A673 (cell line): ENCODE data around the gene ATP5F1E. TPM values are rescaled to one million over a fixed set of nuclear protein-coding genes. Genes with fewer than 3 reads are reported as not detected.

Source experiments
- BruUV-seq: library from RNA; stranded (reverse); fragments of 400-500 nt; replicated peaks from 2 replicates; lab custom pipeline; 2021; lab: Mats Ljungman, UMichigan
- CTCF ChIA-PET: fragments of 300-600 bp; sonication (Branson Sonifier 250); formaldehyde crosslinking; loops from one replicate; lab custom pipeline; 2022; ENCODE audit warnings: antibody characterized with exemption; lab: Charles Lee
- POLR2A ChIA-PET: fragments of 300-600 bp; sonication (Branson Sonifier 250); formaldehyde crosslinking; loops from one replicate; lab custom pipeline; 2022; ENCODE audit warnings: antibody characterized with exemption; ENCODE audit not compliant: low non-redundant PET; lab: Charles Lee
- DNase-seq: peaks from one replicate; pipeline ENCODE4 v3.0.0-alpha.2; 2015; ENCODE audit warnings: low spot score
- H3K27ac ChIP-seq: fragments of 200-600 bp; sonication (generic); 2 replicates; pipeline ENCODE4 v1.5.1; 2016; ENCODE audit warnings: mixed run types, low read depth, mild to moderate bottlenecking, mixed read lengths, antibody characterized with exemption, low read length; ENCODE audit not compliant: poor library complexity, severe bottlenecking
- H3K27me3 ChIP-seq: fragments of 200-600 bp; sonication (generic); replicated peaks from 2 replicates; pipeline ENCODE4 v1.6.1; 2017; ENCODE audit warnings: mixed run types, low read depth, mild to moderate bottlenecking, mixed read lengths, antibody characterized with exemption, low read length; ENCODE audit not compliant: insufficient read depth, poor library complexity
- H3K36me3 ChIP-seq: fragments of 200-600 bp; sonication (generic); 2 replicates; pipeline ENCODE4 v1.6.1; 2016; ENCODE audit warnings: mixed run types, mild to moderate bottlenecking, mixed read lengths, antibody characterized with exemption, low read length; ENCODE audit not compliant: insufficient read depth, poor library complexity, severe bottlenecking
- H3K4me1 ChIP-seq: fragments of 200-600 bp; sonication (generic); 2 replicates; pipeline ENCODE4 v1.6.1; 2017; ENCODE audit warnings: mixed run types, mild to moderate bottlenecking, mixed read lengths, antibody characterized with exemption, low read length; ENCODE audit not compliant: insufficient read depth, poor library complexity, severe bottlenecking
- H3K4me3 ChIP-seq: fragments of 200-600 bp; sonication (generic); 2 replicates; pipeline ENCODE4 v1.5.1; 2016; ENCODE audit warnings: low read depth, mixed run types, mild to moderate bottlenecking, mixed read lengths, low read length; ENCODE audit not compliant: poor library complexity, severe bottlenecking
- H3K9me3 ChIP-seq: fragments of 200-600 bp; sonication (generic); 2 replicates; pipeline ENCODE4 v1.6.1; 2016; ENCODE audit warnings: mixed run types, low read depth, mild to moderate bottlenecking, mixed read lengths, antibody characterized with exemption, low read length; ENCODE audit not compliant: poor library complexity, severe bottlenecking
- CTCF ChIP-seq: fragments of 300-800, 200-600 bp; sonication (generic); conservative IDR thresholded peaks from 2 replicates; pipeline ENCODE4 v1.5.1; 2017; ENCODE audit warnings: low read depth, mild to moderate bottlenecking, antibody characterized with exemption, low read length, moderate library complexity, mixed read lengths
- EZH2 ChIP-seq: fragments of 200-600 bp; sonication (generic); IDR thresholded peaks from 2 replicates; pipeline ENCODE4 v1.6.1; 2017; ENCODE audit warnings: borderline replicate concordance, low read depth, mild to moderate bottlenecking, mixed read lengths, antibody characterized with exemption, low read length; ENCODE audit not compliant: poor library complexity, severe bottlenecking
- intact Hi-C: fragments of 100-400 bp; cut with micrococcal nuclease; formaldehyde crosslinking; loops from one replicate; pipeline ENCODE4 v1.10.0; 2022; ENCODE audit not compliant: unreplicated experiment
- total RNA-seq: library from RNA; stranded (reverse); gene quantifications from 2 replicates; pipeline ENCODE4 v1.2.3, GENCODE V29; 2021

ATP5F1E gene
- total RNA-seq, 1 experiment from 2014 or later, result 76.8 TPM

DNA sequence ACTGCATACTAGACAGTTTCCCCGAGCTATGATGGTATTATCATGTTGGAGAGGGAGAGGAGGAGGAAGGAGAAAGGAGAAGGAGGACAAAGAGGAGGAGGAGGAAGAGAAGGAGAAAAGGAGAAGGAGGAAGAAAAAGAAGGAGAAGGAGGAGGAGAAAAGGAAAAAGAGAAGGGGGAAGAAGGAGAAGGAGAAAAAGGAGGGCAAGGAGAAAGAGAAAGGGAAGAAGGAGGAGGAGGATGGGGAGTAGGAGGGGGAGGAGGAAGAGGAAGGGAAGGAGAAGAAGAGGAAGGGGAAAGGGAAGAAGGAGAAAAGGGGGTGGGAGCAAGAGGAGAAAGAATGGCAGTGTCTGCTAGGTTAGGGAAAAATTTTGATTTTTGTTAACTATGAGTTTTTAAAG lies 45.6 kb upstream of the ATP5F1E start:
- no peaks in the 10 kb centered on the region for H3K9me3 ChIP-seq
- H3K36me3 ChIP-seq, result no peaks in the 10 kb centered on the region
- no peak overlapping the region for H3K27ac ChIP-seq
- intact Hi-C loops, result no loop called here
- no peaks in the 10 kb centered on the region for H3K4me1 ChIP-seq
- DNase-seq, result no peak
- H3K27me3 ChIP-seq, result peaks cover 57% of the 10 kb centered on the region
- no peak for TF ChIP-seq CTCF
- no peak for TF ChIP-seq EZH2
- ChIA-PET CTCF (interaction anchor here (0.7 kb wide), 1 partner anchor 10 kb away, joined by 3 read pairs; no protein-coding TSS in a partner anchor), POLR2A (no interaction called here)
- H3K4me3 ChIP-seq, result no peak overlapping the region
- no TSS peak for BruUV-seq

- H3K9me3 ChIP-seq, result no peaks in the 10 kb centered on the region
- CTCF ChIA-PET, result no interaction called here
- TF ChIP-seq CTCF (no peak), EZH2 (no peak)
These were observed 43.9 kb upstream of the ATP5F1E start for GRCh38 chr20:59075934-59076508.

DNA sequence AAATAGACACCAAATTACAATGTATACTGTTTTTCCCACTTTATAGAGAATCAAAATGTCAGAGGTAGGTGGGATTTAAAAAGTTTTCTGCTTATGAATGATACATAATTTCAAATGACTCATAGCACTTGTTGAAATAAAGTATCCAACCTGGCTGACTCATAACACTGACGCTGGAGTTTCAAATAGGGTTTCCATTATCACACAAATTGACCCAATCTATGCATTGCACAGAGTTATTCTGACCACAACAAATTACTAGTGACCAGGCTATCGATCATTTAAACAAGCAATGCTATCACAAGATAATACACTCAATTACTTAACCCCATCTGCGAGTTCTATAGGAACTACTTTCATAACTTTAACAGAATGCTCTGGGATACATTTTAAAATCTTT lies 42.3 kb upstream of the ATP5F1E start:
- no peaks in the 10 kb centered on the region for H3K4me1 ChIP-seq
- H3K4me3 ChIP-seq, result no peak overlapping the region
- intact Hi-C loops, result no loop called here
- no peak overlapping the region for H3K27ac ChIP-seq
- H3K9me3 ChIP-seq, result no peaks in the 10 kb centered on the region
- peaks cover 80% of the 10 kb centered on the region for H3K27me3 ChIP-seq
- no peaks in the 10 kb centered on the region for H3K36me3 ChIP-seq
- BruUV-seq, result no TSS peak
- DNase-seq, result no peak
- ChIA-PET POLR2A (no interaction called here), CTCF (no interaction called here)
- TF ChIP-seq CTCF, result no peak
- no peak for TF ChIP-seq EZH2

More at GRCh38 chr20:59075934-59076508, 43.9 kb upstream of the ATP5F1E start:
- Histone ChIP-seq H3K27ac (no peak overlapping the region), H3K4me1 (no peaks in the 10 kb centered on the region), H3K27me3 (peaks cover 68% of the 10 kb centered on the region), H3K36me3 (no peaks in the 10 kb centered on the region), H3K4me3 (no peak overlapping the region)
- POLR2A ChIA-PET, result no interaction called here
- intact Hi-C loops, result no loop called here
- no peak for DNase-seq
- no TSS peak for BruUV-seq
